OCI-LY1 (cell line): ENCODE results near the gene EBP.

ENCODE experiments used
- H2AFZ ChIP-seq: fragments of 200-600 bp; sonication (generic), shearing (Covaris generic); 2 replicates; pipeline ENCODE4 v1.6.0; 2014; ENCODE audit warnings: antibody characterized with exemption, mild to moderate bottlenecking, low read length
- H3F3A ChIP-seq: fragments of 200-600 bp; sonication (generic), shearing (Covaris generic); 2 replicates; pipeline ENCODE4 v1.6.0; 2014; ENCODE audit warnings: mild to moderate bottlenecking, antibody characterized with exemption, low read length, moderate library complexity; ENCODE audit not compliant: insufficient read depth
- H3K27ac ChIP-seq: fragments of 200-600 bp; sonication (generic); 2 replicates; pipeline ENCODE4 v1.5.1; 2014; ENCODE audit warnings: low read length, mixed run types, mild to moderate bottlenecking, low read depth; ENCODE audit not compliant: poor library complexity, severe bottlenecking
- H3K27me3 ChIP-seq: fragments of 200-600 bp; sonication (generic); 2 replicates; pipeline ENCODE4 v1.6.0; 2014; ENCODE audit warnings: antibody characterized with exemption, mild to moderate bottlenecking, low read length, moderate library complexity; ENCODE audit not compliant: insufficient read depth
- H3K36me3 ChIP-seq: fragments of 200-600 bp; sonication (generic); 2 replicates; pipeline ENCODE4 v1.6.1; 2014; ENCODE audit warnings: mild to moderate bottlenecking, antibody characterized with exemption, low read length, moderate library complexity, mixed read lengths; ENCODE audit not compliant: insufficient read depth
- H3K4me1 ChIP-seq: fragments of 200-600 bp; sonication (generic); 2 replicates; pipeline ENCODE4 v1.5.1; 2014; ENCODE audit warnings: mild to moderate bottlenecking, low read length, moderate library complexity; ENCODE audit not compliant: insufficient read depth, severe bottlenecking
- H3K4me2 ChIP-seq: fragments of 200-600 bp; sonication (generic), shearing (Covaris generic); 2 replicates; pipeline ENCODE4 v1.6.1; 2014; ENCODE audit warnings: low read length
- H3K4me3 ChIP-seq: fragments of 200-600 bp; sonication (generic); 2 replicates; pipeline ENCODE4 v1.5.1; 2014; ENCODE audit warnings: low read length, low read depth, mild to moderate bottlenecking, mixed read lengths; ENCODE audit not compliant: poor library complexity, severe bottlenecking
- H3K79me2 ChIP-seq: fragments of 200-600 bp; shearing (Covaris generic); 2 replicates; pipeline ENCODE4 v1.6.1; 2016; ENCODE audit warnings: mixed run types, low read length, mixed read lengths; ENCODE audit not compliant: insufficient read depth
- H3K9ac ChIP-seq: fragments of 200-600 bp; sonication (generic), shearing (Covaris generic); 2 replicates; pipeline ENCODE4 v1.6.1; 2014; ENCODE audit warnings: mild to moderate bottlenecking, low read length, mixed read lengths
- H3K9me2 ChIP-seq: fragments of 200-600 bp; sonication (generic), shearing (Covaris generic); 2 replicates; pipeline ENCODE4 v1.6.1; 2014; ENCODE audit warnings: low read depth, mild to moderate bottlenecking, low read length, mixed read lengths
- H3K9me3 ChIP-seq: fragments of 200-600 bp; shearing (Covaris generic); 2 replicates; pipeline ENCODE4 v1.6.1; 2014; ENCODE audit warnings: low read length, mixed read lengths
- H4K20me1 ChIP-seq: fragments of 200-600 bp; sonication (generic), shearing (Covaris generic); 2 replicates; pipeline ENCODE4 v1.6.0; 2016; ENCODE audit warnings: mild to moderate bottlenecking, low read length; ENCODE audit not compliant: insufficient read depth
- CTCF ChIP-seq: fragments of 200-600 bp; sonication (generic), shearing (Covaris generic); IDR thresholded peaks from 2 replicates; pipeline ENCODE4 v1.5.1; 2017; ENCODE audit warnings: mild to moderate bottlenecking, antibody characterized with exemption, low read length, moderate library complexity, mixed read lengths
- EZH2 ChIP-seq: fragments of 200-600 bp; sonication (generic), shearing (Covaris generic); IDR thresholded peaks from 2 replicates; pipeline ENCODE4 v1.8.0; 2017; ENCODE audit warnings: borderline replicate concordance, mixed run types, mild to moderate bottlenecking, antibody characterized with exemption, low read length, moderate library complexity, mixed read lengths

The EBP gene

GRCh38 chrX:48521353-48522243, at the start of gene EBP:
Gene EBP, plus strand, starts transcription at chrX:48521808. Its CDS starts 1,964 bp downstream, at chrX:48523772.
- Histone ChIP-seq H3K4me1 (peaks cover 27% of the 10 kb centered on the region), H3K36me3 (peaks cover 27% of the 10 kb centered on the region), H2AFZ (no peak within 1 kb of the TSS), H3K9me3 (no peaks in the 10 kb centered on the region), H3F3A (no peaks in the 10 kb centered on the region), H3K9ac (peak within 1 kb of the TSS; percentile 98), H3K4me2 (peak within 1 kb of the TSS; percentile 91), H4K20me1 (no peaks in the 10 kb centered on the region), H3K79me2 (peaks cover 9% of the 10 kb centered on the region), H3K27ac (peak within 1 kb of the TSS; percentile 65), H3K4me3 (peak within 1 kb of the TSS; percentile 99), H3K27me3 (no peaks in the 10 kb centered on the region), H3K9me2 (no peaks in the 10 kb centered on the region)
- TF ChIP-seq EZH2: no peak
- TF ChIP-seq CTCF: no peak

GRCh38 chrX:48472225-48472624, 49.4 kb upstream of the EBP start:
- no peaks in the 10 kb centered on the region for H3K9me2 ChIP-seq
- H4K20me1 ChIP-seq: no peaks in the 10 kb centered on the region

More at GRCh38 chrX:48472225-48472624, 49.4 kb upstream of the EBP start:
- no peaks in the 10 kb centered on the region for H3K27me3 ChIP-seq
- no peak for TF ChIP-seq EZH2
- no peak for TF ChIP-seq CTCF
- no peak overlapping the region for H3K9ac ChIP-seq
- no peaks in the 10 kb centered on the region for H3F3A ChIP-seq
- H3K4me1 ChIP-seq: peaks cover 33% of the 10 kb centered on the region
- H3K79me2 ChIP-seq: peaks cover 12% of the 10 kb centered on the region
- no peak overlapping the region for H2AFZ ChIP-seq
- no peak overlapping the region for H3K27ac ChIP-seq
- H3K9me3 ChIP-seq: no peaks in the 10 kb centered on the region
- H3K4me3 ChIP-seq: no peak overlapping the region
- H3K4me2 ChIP-seq: no peak overlapping the region
- no peaks in the 10 kb centered on the region for H3K36me3 ChIP-seq
